HUES64 (cell line): ENCODE measurements around the gene DEFB131A.
"Not testable (repeated sequence)": the region's sequence is repeated elsewhere in the genome, so short reads cannot be mapped to it uniquely, and the experiment has no call there.

Experiments used
- H3K27ac ChIP-seq: 2 replicates; pipeline ENCODE4 v1.7.0; 2013; ENCODE audit warnings: low read depth, low read length, inconsistent platforms
- H3K27me3 ChIP-seq: 2 replicates; pipeline ENCODE4 v1.6.1; 2013; ENCODE audit warnings: mild to moderate bottlenecking, low read length; ENCODE audit not compliant: insufficient read depth
- H3K36me3 ChIP-seq: 2 replicates; pipeline ENCODE4 v1.6.1; 2013; ENCODE audit warnings: mild to moderate bottlenecking, low read length; ENCODE audit not compliant: insufficient read depth
- H3K4me1 ChIP-seq: 2 replicates; pipeline ENCODE4 v1.6.1; 2013; ENCODE audit warnings: mild to moderate bottlenecking, low read length, moderate library complexity; ENCODE audit not compliant: insufficient read depth
- H3K4me3 ChIP-seq: 2 replicates; pipeline ENCODE4 v1.5.1; 2013; ENCODE audit warnings: mild to moderate bottlenecking, low read length, moderate library complexity
- H3K9ac ChIP-seq: 2 replicates; pipeline ENCODE4 v1.6.1; 2013; ENCODE audit warnings: mild to moderate bottlenecking, low read depth, low read length
- H3K9me3 ChIP-seq: 2 replicates; pipeline ENCODE4 v1.6.1; 2013; ENCODE audit warnings: low read depth, low read length; ENCODE audit not compliant: insufficient read depth
- WGBS: fragments of 150-250, 120-280 bp; methylation state at CpG from one replicate; pipeline ENCODE4 v1.1.7; 2013; ENCODE audit warnings: missing lambda C conversion rate; 5-methylcytosine and 5-hydroxymethylcytosine counted together

Gene DEFB131A

DNA sequence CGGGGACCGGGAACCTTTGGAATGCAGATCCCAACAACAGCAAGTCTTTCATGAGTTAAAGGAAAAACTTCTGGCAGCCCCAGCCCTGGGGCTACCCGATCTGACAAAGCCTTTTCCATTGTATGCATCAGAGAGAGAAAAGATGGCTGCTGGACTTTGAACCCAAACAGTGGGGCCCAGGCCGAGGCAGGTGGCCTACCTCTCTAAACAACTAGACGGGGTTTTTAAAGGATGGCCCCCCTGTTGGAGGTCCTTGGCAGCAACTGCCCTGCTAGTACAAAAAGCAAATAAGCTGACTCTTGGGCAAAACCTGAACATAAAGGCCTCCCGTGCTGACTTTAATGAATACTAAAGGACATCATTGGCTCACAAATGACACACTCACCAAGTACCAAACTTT lies 10.1 kb downstream of the DEFB131A start:
- H3K9ac ChIP-seq, H3K27ac ChIP-seq, H3K4me3 ChIP-seq, H3K36me3 ChIP-seq, H3K4me1 ChIP-seq, H3K27me3 ChIP-seq, H3K9me3 ChIP-seq: not testable (repeated sequence)
- 70% methylated on average over 6 of the region's 6 CpGs for WGBS

DNA sequence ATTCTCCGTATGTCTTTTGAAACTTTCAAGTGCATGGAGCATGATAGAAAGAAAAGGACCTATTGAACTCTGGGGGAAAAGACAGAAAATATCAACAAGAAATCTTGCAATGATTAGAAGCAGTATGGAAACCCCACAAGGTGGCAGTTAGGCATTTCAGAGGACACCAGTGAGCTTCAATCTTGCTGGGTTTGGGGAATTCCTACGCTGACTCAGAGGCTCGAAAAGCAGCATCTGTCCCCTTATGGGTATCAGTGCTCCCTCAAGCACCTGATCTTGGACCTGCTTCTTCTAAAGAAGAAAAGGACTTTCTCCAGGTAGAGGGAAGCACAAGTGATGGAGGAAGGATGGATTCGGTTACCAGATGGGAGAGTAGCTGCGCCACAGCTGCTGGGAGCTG lies 10.8 kb downstream of the DEFB131A start:
- H3K9ac ChIP-seq, H3K9me3 ChIP-seq, H3K36me3 ChIP-seq, H3K27me3 ChIP-seq, H3K27ac ChIP-seq, H3K4me3 ChIP-seq, H3K4me1 ChIP-seq: not testable (repeated sequence)
- 66% methylated on average over 4 of the region's 5 CpGs for WGBS

DNA sequence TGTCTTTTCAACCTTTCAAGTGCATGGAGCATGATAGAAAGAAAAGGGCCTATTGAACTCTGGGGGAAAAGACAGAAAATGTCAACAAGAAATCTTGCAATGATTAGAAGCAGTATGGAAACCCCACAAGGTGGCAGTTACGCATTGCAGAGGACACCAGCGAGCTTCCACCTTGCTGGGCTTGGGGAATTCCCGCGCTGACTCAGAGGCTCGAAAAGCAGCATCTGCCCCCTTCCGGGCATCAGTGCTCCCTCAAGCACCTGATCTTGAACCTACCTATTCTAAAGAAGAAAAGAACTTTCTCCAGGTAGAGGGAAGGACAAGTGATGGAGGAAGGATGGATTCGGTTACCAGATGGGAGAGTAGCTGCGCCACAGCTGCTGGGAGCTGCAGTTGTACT lies 35.3 kb downstream of the DEFB131A start:
- no CpG with 5 or more reads among the region's 8 CpGs for WGBS
- not testable (repeated sequence) for H3K9me3 ChIP-seq, H3K4me1 ChIP-seq, H3K9ac ChIP-seq, H3K27ac ChIP-seq, H3K4me3 ChIP-seq, H3K27me3 ChIP-seq, H3K36me3 ChIP-seq

DNA sequence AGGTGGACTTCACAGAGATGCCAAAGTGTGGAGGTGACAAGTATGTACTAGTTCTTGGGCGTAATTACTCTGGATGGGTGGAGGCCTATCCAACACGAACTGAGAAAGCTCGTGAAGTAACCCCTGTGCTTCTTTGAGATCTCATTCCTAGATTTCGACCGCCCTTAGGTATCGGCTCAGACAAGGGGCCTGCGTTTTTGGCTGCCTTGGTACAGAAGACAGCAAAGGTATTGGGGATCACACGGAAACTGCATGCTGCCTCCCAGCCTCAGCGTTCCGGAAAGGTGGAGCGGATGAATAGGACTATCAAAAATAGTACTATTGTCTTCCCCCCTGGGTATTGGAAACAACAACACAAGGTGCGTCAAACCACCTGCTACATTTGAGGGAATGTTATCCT lies 35.9 kb downstream of the DEFB131A start:
- H3K9me3 ChIP-seq, H3K27ac ChIP-seq, H3K4me1 ChIP-seq, H3K27me3 ChIP-seq, H3K9ac ChIP-seq, H3K4me3 ChIP-seq, H3K36me3 ChIP-seq: not testable (repeated sequence)
- WGBS, result 92% methylated on average over 12 of the region's 12 CpGs

DNA sequence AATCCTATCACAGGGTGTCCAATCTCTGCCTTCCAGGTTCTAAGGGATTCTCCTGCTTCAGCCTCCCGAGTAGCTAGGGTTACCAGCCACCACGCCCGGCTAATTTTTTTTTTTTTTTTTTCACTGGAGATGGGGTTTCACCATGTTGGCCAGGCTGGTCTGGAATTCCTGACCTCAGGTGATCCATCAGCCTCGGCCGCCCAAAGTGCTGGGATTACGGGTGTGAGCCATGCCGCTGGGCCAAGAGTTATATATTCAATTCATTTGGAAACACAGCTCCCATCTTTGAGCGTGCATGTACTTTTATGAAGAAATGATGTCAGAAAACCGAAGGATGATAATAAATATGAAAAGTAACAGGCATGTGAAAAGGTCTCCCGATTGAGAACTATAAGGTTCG lies 38.7 kb downstream of the DEFB131A start:
- H3K9me3 ChIP-seq, H3K9ac ChIP-seq, H3K4me3 ChIP-seq, H3K27ac ChIP-seq, H3K27me3 ChIP-seq, H3K36me3 ChIP-seq, H3K4me1 ChIP-seq: not testable (repeated sequence)
- 92% methylated on average over 9 of the region's 11 CpGs for WGBS

DNA sequence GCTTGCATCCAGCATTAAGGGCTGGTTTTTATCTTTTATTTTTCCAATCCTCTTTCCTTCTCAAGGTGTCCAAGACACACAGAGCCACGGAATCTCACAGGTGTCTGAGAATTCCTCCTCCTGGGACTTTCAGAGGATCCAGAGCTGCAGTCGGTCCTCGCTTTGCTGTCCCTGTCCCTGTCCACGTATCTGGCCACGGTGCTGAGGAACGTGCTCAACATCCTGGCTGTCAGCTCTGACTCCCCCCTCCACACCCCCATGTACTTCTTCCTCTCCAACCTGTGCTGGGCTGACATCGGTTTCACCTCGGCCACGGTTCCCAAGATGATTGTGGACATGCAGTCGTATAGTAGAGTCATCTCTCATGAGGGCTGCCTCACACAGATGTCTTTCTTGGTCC lies 39.5 kb downstream of the DEFB131A start:
- not testable (repeated sequence) for H3K4me3 ChIP-seq, H3K9me3 ChIP-seq, H3K9ac ChIP-seq, H3K27ac ChIP-seq, H3K27me3 ChIP-seq, H3K4me1 ChIP-seq, H3K36me3 ChIP-seq
- WGBS, result 85% methylated on average over 10 of the region's 10 CpGs

DNA sequence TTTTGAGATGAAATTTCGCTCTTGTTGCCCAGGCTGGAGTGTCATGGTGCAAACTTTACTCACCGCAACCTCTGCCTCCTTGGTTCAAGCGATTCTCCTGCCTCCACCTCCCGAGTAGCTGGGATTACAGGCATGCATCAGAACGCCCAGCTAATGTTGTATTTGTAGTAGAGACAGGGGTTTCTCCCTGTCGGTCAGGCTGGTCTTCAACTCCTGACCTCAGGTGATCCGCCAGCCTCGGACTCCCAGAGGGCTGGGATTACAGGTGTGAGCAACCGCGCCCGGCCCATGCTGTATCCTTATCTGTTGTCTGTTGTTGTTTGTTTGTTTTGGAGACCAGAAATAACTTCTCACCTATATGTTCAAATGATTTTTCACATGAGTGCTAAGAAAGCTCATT lies 42.7 kb downstream of the DEFB131A start:
- not testable (repeated sequence) for H3K4me1 ChIP-seq, H3K9ac ChIP-seq, H3K27me3 ChIP-seq, H3K36me3 ChIP-seq, H3K4me3 ChIP-seq, H3K27ac ChIP-seq, H3K9me3 ChIP-seq
- whole genome bisulfite sequencing, result 78% methylated on average over 8 of the region's 11 CpGs

DNA sequence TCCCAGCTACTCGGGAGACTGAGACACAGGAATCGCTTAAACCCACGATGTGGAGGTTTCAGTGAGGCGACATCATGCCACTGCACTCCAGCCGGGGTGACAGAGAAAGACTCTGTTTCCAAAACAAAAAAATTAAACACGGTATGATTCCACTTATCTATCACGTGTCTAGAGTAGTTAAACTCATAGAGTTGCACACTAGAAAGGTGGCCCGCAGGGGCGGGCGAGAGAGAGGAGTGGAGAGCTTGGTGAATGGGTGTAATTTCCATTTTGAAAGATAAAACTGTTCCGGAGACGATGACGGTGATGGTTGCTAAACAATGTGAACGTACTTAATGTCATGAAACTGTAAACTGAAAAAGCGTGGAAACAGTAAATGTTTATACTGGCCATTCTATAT lies 44.6 kb downstream of the DEFB131A start:
- not testable (repeated sequence) for H3K4me1 ChIP-seq, H3K27me3 ChIP-seq, H3K9me3 ChIP-seq, H3K4me3 ChIP-seq, H3K9ac ChIP-seq, H3K36me3 ChIP-seq, H3K27ac ChIP-seq
- WGBS, result 89% methylated on average over 10 of the region's 15 CpGs

DNA sequence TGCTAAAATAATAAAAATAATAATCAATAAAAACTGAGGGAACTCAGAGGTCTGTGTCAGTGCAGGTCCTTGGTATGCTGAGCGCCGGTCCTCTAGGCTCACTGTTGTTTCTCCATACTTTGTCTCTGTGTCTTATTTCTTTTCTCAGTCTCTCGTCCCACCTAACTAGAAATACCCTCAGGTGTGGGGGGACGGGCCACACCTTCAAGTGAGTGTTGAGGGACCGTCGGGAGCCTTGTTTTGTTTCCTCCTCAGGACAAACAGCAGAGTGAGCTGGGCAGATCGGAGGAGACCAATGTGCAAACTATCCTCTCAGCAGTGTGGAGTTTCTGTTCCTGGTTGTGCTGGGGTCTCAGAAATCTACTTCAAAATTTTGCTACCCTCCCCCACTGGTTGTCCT lies 46.3 kb downstream of the DEFB131A start:
- H3K9ac ChIP-seq, H3K27ac ChIP-seq, H3K4me1 ChIP-seq, H3K36me3 ChIP-seq, H3K27me3 ChIP-seq, H3K4me3 ChIP-seq, H3K9me3 ChIP-seq: not testable (repeated sequence)
- WGBS, result 65% methylated on average over 7 of the region's 7 CpGs

DNA sequence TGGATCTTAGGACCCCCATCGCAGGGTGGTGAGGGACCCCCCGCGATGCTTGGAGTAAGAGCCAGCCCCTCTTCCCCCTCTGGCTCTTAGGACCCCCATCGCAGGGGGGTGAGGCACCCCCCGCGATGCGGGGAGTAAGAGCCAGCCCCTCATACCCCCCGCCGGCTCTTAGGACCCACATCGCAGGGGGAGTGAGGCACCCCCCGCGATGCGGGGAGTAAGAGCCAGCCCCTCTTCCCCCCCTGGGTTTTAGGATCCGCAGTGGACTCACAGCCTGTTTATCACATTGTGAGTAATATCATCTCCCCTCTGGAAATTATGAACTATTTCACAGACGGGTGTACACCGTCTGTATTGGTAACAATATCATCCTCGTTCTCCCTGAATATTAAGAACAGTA lies 46.8 kb downstream of the DEFB131A start:
- H3K9ac ChIP-seq, H3K36me3 ChIP-seq, H3K9me3 ChIP-seq, H3K4me1 ChIP-seq, H3K27me3 ChIP-seq, H3K4me3 ChIP-seq, H3K27ac ChIP-seq: not testable (repeated sequence)
- 77% methylated on average over 14 of the region's 17 CpGs for WGBS

DNA sequence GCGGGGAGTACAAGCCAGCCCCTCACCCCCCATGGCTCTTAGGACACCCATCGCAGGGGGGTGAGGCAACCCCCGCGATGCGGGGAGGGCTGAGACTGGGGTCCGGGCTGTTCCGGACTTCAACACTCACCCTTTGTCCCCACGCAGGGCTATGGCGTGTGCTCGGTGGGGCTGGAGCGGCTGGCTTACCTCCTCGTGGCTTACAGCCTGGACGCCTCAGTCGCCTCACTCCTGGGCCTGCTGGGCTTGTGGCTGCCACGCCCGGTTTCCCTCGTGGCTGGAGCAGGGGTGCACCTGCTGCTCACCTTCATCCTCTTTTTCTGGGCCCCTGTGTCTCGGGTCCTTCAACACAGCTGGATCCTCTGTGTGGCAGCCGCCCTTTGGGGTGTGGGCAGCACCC lies 49.4 kb downstream of the DEFB131A start:
- H3K27me3 ChIP-seq, result peaks cover 19% of the 10 kb centered on the region
- not testable (repeated sequence) for H3K4me1 ChIP-seq, H3K9ac ChIP-seq, H3K27ac ChIP-seq, H3K9me3 ChIP-seq, H3K4me3 ChIP-seq, H3K36me3 ChIP-seq
- WGBS, result 79% methylated on average over 19 of the region's 19 CpGs

DNA sequence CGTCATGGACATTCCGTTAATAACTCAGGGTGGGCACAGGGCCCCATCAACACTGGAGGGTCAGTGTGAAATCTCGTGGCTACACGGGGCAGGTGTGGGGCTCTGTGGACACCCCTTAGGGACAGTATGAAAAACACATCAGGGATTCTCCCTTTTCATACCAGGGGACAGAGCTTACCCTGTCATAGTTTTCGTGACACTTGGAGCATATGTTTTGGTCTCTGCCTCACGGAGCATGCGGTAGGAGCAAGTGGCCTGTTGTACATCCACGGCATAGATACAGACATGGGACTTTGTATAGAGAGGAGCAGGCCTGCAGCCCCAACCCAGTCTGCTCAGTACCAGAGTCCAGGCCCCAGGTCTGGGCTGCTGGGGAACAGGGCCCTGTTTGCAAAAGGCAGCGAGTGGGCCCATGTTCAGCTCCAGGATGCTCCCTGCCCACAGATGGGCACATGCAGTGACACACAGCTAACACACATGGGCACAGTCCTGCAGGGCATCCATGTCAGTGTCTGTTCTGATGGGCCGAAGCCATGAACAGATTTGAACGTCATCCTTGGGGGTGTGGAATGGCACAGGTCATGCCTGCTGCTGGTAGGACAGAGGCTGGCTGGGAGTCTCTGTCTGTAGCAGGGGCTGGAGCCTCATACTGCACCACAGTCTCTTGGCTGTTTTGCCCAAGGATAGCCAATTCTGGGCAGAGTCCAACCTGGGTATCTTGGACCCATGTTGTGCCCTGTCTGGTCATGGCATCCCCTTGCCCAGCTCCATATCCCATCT lies 50.2 kb downstream of the DEFB131A start:
- H3K9ac ChIP-seq, H3K9me3 ChIP-seq, H3K4me3 ChIP-seq, H3K27ac ChIP-seq, H3K36me3 ChIP-seq, H3K4me1 ChIP-seq: not testable (repeated sequence)
- peaks cover 25% of the 10 kb centered on the region for H3K27me3 ChIP-seq
- 78% methylated on average over 11 of the region's 11 CpGs for WGBS
